ENCODE measurements around the gene MC1R.

DNA sequence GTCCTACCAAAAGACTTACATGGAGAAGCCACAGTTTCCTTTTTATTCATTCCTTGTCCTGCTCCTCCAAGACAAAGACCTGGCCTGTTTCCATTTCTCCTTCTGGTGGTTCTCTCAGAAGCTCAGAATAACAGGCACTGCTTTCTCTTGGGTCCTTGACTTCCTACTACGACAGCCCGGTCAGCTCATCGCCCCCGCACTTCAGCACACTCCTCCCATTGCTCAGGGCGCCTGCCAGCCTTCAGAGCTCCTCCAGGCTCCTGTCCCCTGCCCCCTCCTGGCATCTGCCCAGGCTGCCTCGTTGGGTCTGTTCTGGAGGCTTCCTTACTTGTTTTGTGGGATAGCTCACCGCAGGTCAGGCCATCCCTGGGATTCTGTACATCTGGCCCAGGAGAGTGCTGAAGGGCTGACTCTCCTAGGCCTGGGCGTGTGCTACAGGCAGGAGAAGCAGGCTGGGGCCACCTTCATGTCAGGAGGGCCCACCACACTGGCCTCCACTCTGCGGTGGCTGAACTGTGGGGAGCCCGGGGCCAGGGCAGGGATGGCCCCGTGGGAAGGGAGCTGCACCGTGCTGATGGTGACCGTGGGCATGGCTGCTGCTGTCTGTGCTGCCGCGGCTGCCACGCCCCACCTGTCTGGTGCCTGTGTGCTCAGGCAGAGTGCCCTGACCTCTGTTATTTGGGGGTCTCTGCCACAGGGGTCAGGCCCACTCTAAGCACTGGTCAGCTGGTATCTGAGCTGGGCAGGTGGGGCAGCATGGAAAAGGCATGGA lies 27.6 kb upstream of the MC1R start:
- TF ChIP-seq, protein P1, sequence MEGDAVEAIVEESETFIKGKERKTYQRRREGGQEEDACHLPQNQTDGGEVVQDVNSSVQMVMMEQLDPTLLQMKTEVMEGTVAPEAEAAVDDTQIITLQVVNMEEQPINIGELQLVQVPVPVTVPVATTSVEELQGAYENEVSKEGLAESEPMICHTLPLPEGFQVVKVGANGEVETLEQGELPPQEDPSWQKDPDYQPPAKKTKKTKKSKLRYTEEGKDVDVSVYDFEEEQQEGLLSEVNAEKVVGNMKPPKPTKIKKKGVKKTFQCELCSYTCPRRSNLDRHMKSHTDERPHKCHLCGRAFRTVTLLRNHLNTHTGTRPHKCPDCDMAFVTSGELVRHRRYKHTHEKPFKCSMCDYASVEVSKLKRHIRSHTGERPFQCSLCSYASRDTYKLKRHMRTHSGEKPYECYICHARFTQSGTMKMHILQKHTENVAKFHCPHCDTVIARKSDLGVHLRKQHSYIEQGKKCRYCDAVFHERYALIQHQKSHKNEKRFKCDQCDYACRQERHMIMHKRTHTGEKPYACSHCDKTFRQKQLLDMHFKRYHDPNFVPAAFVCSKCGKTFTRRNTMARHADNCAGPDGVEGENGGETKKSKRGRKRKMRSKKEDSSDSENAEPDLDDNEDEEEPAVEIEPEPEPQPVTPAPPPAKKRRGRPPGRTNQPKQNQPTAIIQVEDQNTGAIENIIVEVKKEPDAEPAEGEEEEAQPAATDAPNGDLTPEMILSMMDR (IDR thresholded peaks at IDR 0.05; ENCODE audit: insufficient read depth, low read depth, low read length), result no peak
- no peak for TF ChIP-seq EZH2 (IDR thresholded peaks at IDR 0.05; ENCODE audit: insufficient read depth, low read length)
